ENCODE data around the gene KCNMA1. TPM values are rescaled to one million over a fixed set of nuclear protein-coding genes. Genes with fewer than 3 reads are reported as not detected.

The KCNMA1 gene
- total and polyA plus RNA-seq, 7 experiments from 2014 or later = 0.42 TPM; not detected in 6

DNA sequence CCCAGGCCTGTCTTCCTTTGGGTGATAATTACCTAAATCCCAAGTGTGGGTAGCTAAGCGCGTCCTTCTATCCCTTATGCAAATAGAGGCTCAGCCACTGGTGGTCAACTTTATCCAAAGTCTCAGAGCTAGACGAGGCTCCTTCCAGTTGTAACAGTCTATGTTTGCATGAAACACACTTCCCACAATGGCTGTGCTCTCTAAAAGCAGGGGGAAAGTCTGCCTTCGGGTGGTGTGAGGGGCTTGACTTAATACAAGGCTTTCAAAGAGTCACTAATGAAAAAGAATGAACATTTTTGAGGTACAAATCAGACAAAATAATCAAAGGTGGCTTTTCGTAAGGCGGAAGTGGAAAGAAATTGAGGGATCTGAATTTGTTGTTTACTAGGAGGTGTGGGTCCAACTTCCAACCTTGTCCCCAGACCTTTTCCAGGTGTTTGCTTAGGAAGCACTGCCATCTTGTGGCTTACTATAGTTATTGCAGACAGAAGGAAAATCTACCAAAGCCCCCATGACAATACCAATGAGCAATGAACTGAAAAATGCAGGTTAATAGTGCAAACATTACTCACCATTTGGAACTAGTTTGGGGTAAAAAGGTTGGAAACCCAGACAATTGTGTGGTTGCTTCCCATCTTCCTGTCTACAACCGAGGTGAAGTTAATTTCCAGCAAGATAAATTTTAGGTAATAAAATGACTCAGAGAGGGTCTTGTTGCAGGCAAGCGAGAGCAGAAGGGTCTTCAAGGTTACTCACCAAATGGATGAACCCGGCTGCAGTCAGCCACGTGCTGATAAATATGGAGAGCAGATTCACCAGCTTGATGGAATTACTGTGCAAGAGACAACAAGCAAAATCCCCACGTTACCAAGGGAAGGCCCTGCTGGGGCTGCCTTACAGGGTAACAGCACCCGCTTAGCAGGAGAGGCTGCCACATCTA is 525.7 kb downstream of the KCNMA1 start:
- Histone ChIP-seq H3K27me3 (ENCODE audit: control insufficient read depth in 2 of 2, insufficient read depth in 2 of 2, low read length in 2 of 2) (no peaks in the 10 kb centered on the region), H3K4me1 (ENCODE audit: control insufficient read depth in 2 of 2, insufficient read depth in 2 of 2, low read length in 2 of 2) (no peaks in the 10 kb centered on the region), H3K36me3 (ENCODE audit: control insufficient read depth in 2 of 3, insufficient read depth in 3 of 3, low read length in 3 of 3) (no peaks in the 10 kb centered on the region), H3K27ac (ENCODE audit: low read depth, low read length) (no peak overlapping the region), H3K4me3 (ENCODE audit: low read length) (no peak overlapping the region), H3K9me3 (ENCODE audit: control insufficient read depth in 2 of 3, low read length in 3 of 3) (no peaks in the 10 kb centered on the region)
- peak; percentile 57 for ATAC-seq
- POLR2A ChIA-PET = no interaction called here
- Mint-ChIP-seq H3K4me1 (no peaks in the 10 kb centered on the region), H3K4me3 (no peak overlapping the region), H3K27me3 (peaks cover 0 to 12% (median 0%) of the 10 kb centered on the region in 5 donors), H3K27ac (no peak overlapping the region), H3K9me3 (no peaks in the 10 kb centered on the region), H3K36me3 (no peaks in the 10 kb centered on the region)
- DNase-seq = peak in 5 of 9 donors; percentile 12 to 39 (median 28)
- intact Hi-C loops (cut with micrococcal nuclease) = loop anchor here (5.0 to 10.0 kb wide), 3 partner anchors 127 to 1710 kb away; partner anchors contain the start of gene ZNF503 (in 1 of the 2)
- CTCF ChIA-PET = no interaction called here

DNA sequence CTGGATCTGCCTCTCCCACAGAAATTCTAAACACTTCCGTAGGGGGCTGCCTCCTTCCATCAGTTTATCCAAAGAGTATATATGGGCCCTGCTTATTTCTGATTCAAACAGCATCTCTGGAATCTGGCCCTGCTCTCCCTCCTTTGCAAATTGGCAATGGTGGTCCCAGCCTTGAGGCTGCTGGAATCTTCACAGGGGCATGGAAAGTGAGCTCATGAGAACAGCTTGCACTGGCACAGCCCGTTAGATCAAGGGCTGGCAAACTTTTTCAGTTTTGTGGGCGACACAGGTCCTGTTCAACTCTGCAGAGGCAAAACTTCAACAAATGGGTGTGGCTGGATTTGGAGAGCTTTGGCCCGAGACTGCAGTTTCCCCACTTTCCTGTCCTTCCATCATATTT is 526.9 kb downstream of the KCNMA1 start:
- H3K4me3 Mint-ChIP-seq = no peak overlapping the region
- intact Hi-C loops (cut with micrococcal nuclease) = loop anchor here (5.0 to 10.0 kb wide), 3 partner anchors 126 to 1708 kb away; partner anchors contain the start of gene ZNF503 (in 1 of the 2)
- Histone ChIP-seq H3K27ac (ENCODE audit: low read depth, low read length) (no peak overlapping the region), H3K9me3 (ENCODE audit: control insufficient read depth in 2 of 3, low read length in 3 of 3) (no peaks in the 10 kb centered on the region), H3K27me3 (ENCODE audit: control insufficient read depth in 2 of 2, insufficient read depth in 2 of 2, low read length in 2 of 2) (no peaks in the 10 kb centered on the region), H3K36me3 (ENCODE audit: control insufficient read depth in 2 of 3, insufficient read depth in 3 of 3, low read length in 3 of 3) (no peaks in the 10 kb centered on the region), H3K4me1 (ENCODE audit: control insufficient read depth in 2 of 2, insufficient read depth in 2 of 2, low read length in 2 of 2) (no peaks in the 10 kb centered on the region), H3K4me3 (ENCODE audit: low read length) (no peak overlapping the region)
- no peaks in the 10 kb centered on the region for H3K9me3 Mint-ChIP-seq
- H3K27me3 Mint-ChIP-seq = peaks cover 0 to 4% (median 0%) of the 10 kb centered on the region in 5 donors
- H3K4me1 Mint-ChIP-seq = peaks cover 0 to 5% (median 0%) of the 10 kb centered on the region in 7 donors
- DNase-seq (no peak), ATAC-seq (no peak)
- H3K27ac Mint-ChIP-seq = no peak overlapping the region
- ChIA-PET POLR2A (no interaction called here), CTCF (no interaction called here)
- no peaks in the 10 kb centered on the region for H3K36me3 Mint-ChIP-seq

DNA sequence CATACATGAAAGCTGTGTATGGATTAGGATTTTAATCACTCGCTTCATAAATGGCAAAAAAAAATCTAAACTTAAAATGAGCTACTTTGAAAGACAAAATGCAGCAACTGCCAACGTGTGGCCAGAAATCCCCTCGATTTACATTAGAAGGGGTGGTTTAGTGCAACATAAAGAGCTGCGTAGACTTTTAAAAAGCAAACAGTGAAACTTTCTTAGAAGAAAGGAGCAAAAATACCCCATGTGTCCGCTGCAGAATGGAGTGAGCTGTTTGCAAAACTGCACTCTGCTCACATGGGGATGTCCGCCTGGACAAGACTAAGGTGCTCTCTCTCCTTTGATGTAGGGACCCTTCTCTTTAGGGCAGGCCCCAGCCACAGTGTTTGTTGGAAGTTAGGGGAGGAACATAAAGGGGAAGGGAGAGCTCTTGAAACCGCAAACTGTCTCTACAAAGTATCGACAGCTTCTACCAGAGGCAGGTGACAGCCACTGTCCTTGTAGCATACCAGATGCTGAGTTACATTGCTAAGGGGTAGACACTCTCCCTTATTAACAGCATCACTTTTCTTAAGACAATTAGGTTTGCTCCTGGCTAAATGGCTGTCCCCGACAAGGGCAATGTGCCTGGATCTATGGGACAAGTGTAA is 528.1 kb downstream of the KCNMA1 start:
- H3K27ac ChIP-seq (ENCODE audit: low read depth, low read length) = no peak overlapping the region
- H3K36me3 ChIP-seq (ENCODE audit: control insufficient read depth in 2 of 3, insufficient read depth in 3 of 3, low read length in 3 of 3) = no peaks in the 10 kb centered on the region
- H3K27me3 ChIP-seq (ENCODE audit: control insufficient read depth in 2 of 2, insufficient read depth in 2 of 2, low read length in 2 of 2) = no peaks in the 10 kb centered on the region
- ChIA-PET CTCF (interaction anchor here (0.6 kb wide), 2 partner anchors 12 to 17 kb away, joined by 3 read pairs; no protein-coding TSS in a partner anchor), POLR2A (no interaction called here)
- intact Hi-C loops (cut with micrococcal nuclease) = no loop called here
- Mint-ChIP-seq H3K27ac (no peak overlapping the region), H3K4me3 (no peak overlapping the region), H3K27me3 (peaks cover 0 to 2% (median 0%) of the 10 kb centered on the region in 5 donors), H3K4me1 (peaks cover 0 to 6% (median 0%) of the 10 kb centered on the region in 7 donors), H3K36me3 (no peaks in the 10 kb centered on the region), H3K9me3 (no peaks in the 10 kb centered on the region)
- no peaks in the 10 kb centered on the region for H3K9me3 ChIP-seq (ENCODE audit: control insufficient read depth in 2 of 3, low read length in 3 of 3)
- no peak overlapping the region for H3K4me3 ChIP-seq (ENCODE audit: low read length)
- DNase-seq (no peak), ATAC-seq (no peak)
- no peaks in the 10 kb centered on the region for H3K4me1 ChIP-seq (ENCODE audit: control insufficient read depth in 2 of 2, insufficient read depth in 2 of 2, low read length in 2 of 2)

DNA sequence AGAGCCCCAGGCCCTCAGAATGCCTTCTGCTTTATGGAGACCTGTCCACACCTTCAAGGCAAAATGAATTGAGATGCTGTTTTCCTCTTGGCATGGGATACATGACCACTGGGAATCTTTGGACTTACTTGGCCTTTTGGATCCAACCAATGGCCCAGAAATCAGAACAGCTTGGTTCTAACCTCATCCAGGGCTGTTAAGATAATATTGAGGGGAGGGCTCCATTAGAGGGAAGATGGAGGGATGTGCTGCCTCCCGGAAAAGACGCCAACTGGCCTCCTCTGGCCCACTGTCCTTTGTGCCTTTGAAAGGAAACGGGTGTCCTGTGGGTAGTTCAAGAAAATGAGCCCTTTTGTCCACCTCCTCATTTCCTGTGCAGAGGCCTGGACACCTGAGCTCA is 530.9 kb downstream of the KCNMA1 start:
- intact Hi-C loops (cut with micrococcal nuclease) = no loop called here
- Mint-ChIP-seq H3K4me1 (peaks cover 0 to 6% (median 0%) of the 10 kb centered on the region in 7 donors), H3K9me3 (no peaks in the 10 kb centered on the region), H3K4me3 (no peak overlapping the region), H3K27ac (no peak overlapping the region), H3K36me3 (no peaks in the 10 kb centered on the region), H3K27me3 (peaks cover 0 to 4% (median 0%) of the 10 kb centered on the region in 5 donors)
- no peak overlapping the region for H3K4me3 ChIP-seq (ENCODE audit: low read length)
- no peaks in the 10 kb centered on the region for H3K36me3 ChIP-seq (ENCODE audit: control insufficient read depth in 2 of 3, insufficient read depth in 3 of 3, low read length in 3 of 3)
- CTCF ChIA-PET = no interaction called here
- H3K27ac ChIP-seq (ENCODE audit: low read depth, low read length) = no peak overlapping the region
- POLR2A ChIA-PET = no interaction called here
- no peaks in the 10 kb centered on the region for H3K27me3 ChIP-seq (ENCODE audit: control insufficient read depth in 2 of 2, insufficient read depth in 2 of 2, low read length in 2 of 2)
- H3K4me1 ChIP-seq (ENCODE audit: control insufficient read depth in 2 of 2, insufficient read depth in 2 of 2, low read length in 2 of 2) = no peaks in the 10 kb centered on the region
- H3K9me3 ChIP-seq (ENCODE audit: control insufficient read depth in 2 of 3, low read length in 3 of 3) = no peaks in the 10 kb centered on the region
- DNase-seq (no peak), ATAC-seq (no peak)

DNA sequence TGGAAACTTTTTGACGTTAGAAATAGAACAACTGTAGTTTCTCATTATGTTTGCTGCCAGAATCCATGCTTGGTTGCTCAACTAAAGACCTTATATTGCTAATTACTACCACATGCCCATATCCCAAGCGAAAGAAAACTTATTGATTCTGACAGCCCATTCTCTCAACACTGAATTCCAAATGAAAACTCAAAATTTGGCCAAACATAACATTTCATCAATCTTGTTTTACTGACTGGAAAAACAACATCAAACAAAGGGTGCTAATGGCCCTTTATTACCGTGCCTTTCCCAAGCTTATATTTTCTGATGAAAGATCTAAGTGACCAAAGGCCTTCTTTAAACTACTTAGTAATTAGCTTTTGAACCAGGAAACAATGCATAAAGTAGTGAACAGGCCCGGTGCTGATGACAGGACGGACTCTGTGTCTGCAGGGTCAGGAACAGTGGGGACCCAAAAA is 531.8 kb downstream of the KCNMA1 start:
- H3K27ac Mint-ChIP-seq = peak overlapping the region in 1 of 9 donors; percentile 49
- H3K4me3 ChIP-seq (ENCODE audit: low read length) = no peak overlapping the region
- H3K4me1 Mint-ChIP-seq = peaks cover 0 to 6% (median 0%) of the 10 kb centered on the region in 7 donors
- ATAC-seq (no peak), DNase-seq (no peak)
- H3K9me3 ChIP-seq (ENCODE audit: control insufficient read depth in 2 of 3, low read length in 3 of 3) = no peaks in the 10 kb centered on the region
- intact Hi-C loops (cut with micrococcal nuclease) = no loop called here
- no peaks in the 10 kb centered on the region for H3K27me3 ChIP-seq (ENCODE audit: control insufficient read depth in 2 of 2, insufficient read depth in 2 of 2, low read length in 2 of 2)
- CTCF ChIA-PET = no interaction called here
- H3K4me3 Mint-ChIP-seq = no peak overlapping the region
- no peaks in the 10 kb centered on the region for H3K36me3 Mint-ChIP-seq
- no peaks in the 10 kb centered on the region for H3K4me1 ChIP-seq (ENCODE audit: control insufficient read depth in 2 of 2, insufficient read depth in 2 of 2, low read length in 2 of 2)
- peaks cover 0 to 9% (median 3%) of the 10 kb centered on the region in 5 donors for H3K27me3 Mint-ChIP-seq
- POLR2A ChIA-PET = no interaction called here
- H3K36me3 ChIP-seq (ENCODE audit: control insufficient read depth in 2 of 3, insufficient read depth in 3 of 3, low read length in 3 of 3) = no peaks in the 10 kb centered on the region
- H3K27ac ChIP-seq (ENCODE audit: low read depth, low read length) = no peak overlapping the region
- peaks cover 0 to under 1% (median 0%) of the 10 kb centered on the region in 11 donors for H3K9me3 Mint-ChIP-seq

DNA sequence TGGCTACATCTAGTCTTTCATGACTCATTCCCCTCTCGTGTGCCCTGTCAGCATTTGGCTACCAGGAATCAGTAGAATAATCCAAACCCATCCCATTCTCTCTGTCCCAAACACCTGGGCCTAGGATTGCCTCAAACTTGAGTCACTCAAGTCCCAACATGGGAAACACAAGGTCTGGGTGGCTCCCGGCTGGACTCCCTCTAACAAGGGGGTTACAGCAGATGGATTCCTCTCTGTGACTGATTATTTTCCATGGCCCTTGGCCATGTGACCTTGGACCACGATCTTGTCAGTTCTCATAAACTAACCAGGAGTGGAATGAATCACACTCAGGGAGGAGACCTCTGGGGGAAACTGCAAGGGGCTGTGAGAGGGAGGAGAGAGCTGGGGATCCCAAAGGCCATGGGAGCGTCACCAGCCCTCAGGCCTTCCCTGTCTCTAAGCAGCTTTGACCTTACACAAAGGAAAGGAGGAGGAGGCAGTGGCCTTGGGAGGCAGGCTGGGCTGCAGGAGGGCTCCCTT is 533.1 kb downstream of the KCNMA1 start:
- no peaks in the 10 kb centered on the region for H3K9me3 ChIP-seq (ENCODE audit: control insufficient read depth in 2 of 3, low read length in 3 of 3)
- H3K36me3 ChIP-seq (ENCODE audit: control insufficient read depth in 2 of 3, insufficient read depth in 3 of 3, low read length in 3 of 3) = no peaks in the 10 kb centered on the region
- intact Hi-C loops (cut with micrococcal nuclease) = no loop called here
- H3K4me1 Mint-ChIP-seq = peaks cover 0 to 6% (median 0%) of the 10 kb centered on the region in 7 donors
- H3K4me3 ChIP-seq (ENCODE audit: low read length) = no peak overlapping the region
- ATAC-seq (no peak), DNase-seq (no peak)
- H3K27ac ChIP-seq (ENCODE audit: low read depth, low read length) = no peak overlapping the region
- H3K4me3 Mint-ChIP-seq = no peak overlapping the region
- H3K27me3 ChIP-seq (ENCODE audit: control insufficient read depth in 2 of 2, insufficient read depth in 2 of 2, low read length in 2 of 2) = no peaks in the 10 kb centered on the region
- peaks cover 0 to 11% (median 4%) of the 10 kb centered on the region in 5 donors for H3K27me3 Mint-ChIP-seq
- peaks cover 0 to 2% (median 0%) of the 10 kb centered on the region in 11 donors for H3K9me3 Mint-ChIP-seq
- CTCF ChIA-PET = no interaction called here
- H3K4me1 ChIP-seq (ENCODE audit: control insufficient read depth in 2 of 2, insufficient read depth in 2 of 2, low read length in 2 of 2) = no peaks in the 10 kb centered on the region
- no peak overlapping the region for H3K27ac Mint-ChIP-seq
- H3K36me3 Mint-ChIP-seq = no peaks in the 10 kb centered on the region
- POLR2A ChIA-PET = no interaction called here

All from naive thymus-derived CD4-positive, alpha-beta T cell (primary cell).